ENCODE results near the gene PPP6C. TPM values are rescaled to one million over a fixed set of nuclear protein-coding genes. Genes with fewer than 3 reads are reported as not detected.
A peak's percentile ranks its signal among the peaks of the same experiment; 100 is the strongest.

PPP6C gene
- total and polyA plus RNA-seq, 2 donors (not counting 1 experiment from before 2014, with no cell fraction given): 12.7 to 47.9 TPM

GRCh38 chr9:125126019-125126746, 63.4 kb downstream of the PPP6C start:
- H3K9me3 ChIP-seq (ENCODE audit: control insufficient read depth, insufficient read depth, low read depth, low read length): no peaks in the 10 kb centered on the region
- H3K4me2 ChIP-seq (ENCODE audit: extremely low read depth, insufficient read depth, low read length): peak overlapping the region; percentile 82
- H3K27me3 ChIP-seq (ENCODE audit: control insufficient read depth, insufficient read depth, low read length): no peaks in the 10 kb centered on the region
- H3K4me3 ChIP-seq (replicated peaks in 1 of 4; ENCODE audit: control extremely low read depth in 1 of 4, insufficient read depth in 1 of 4, low read depth in 3 of 4, low read length in 4 of 4): peak overlapping the region in 1 of 4 experiments; percentile 36
- H3K4me1 ChIP-seq (ENCODE audit: control insufficient read depth, extremely low read depth, insufficient read depth, low read length): peaks cover 2% of the 10 kb centered on the region
- H4K20me1 ChIP-seq (ENCODE audit: control insufficient read depth, extremely low read depth, insufficient read depth, low read length): no peaks in the 10 kb centered on the region
- no peak overlapping the region for H3K9ac ChIP-seq (ENCODE audit: insufficient read depth, low read length)
- no peaks in the 10 kb centered on the region for H3K36me3 ChIP-seq (ENCODE audit: control insufficient read depth, insufficient read depth, low read length)
- peak; percentile 99 to 100 for DNase-seq (ENCODE audit: low read depth in 2 of 2)
- peaks cover 2% of the 10 kb centered on the region for H3K79me2 ChIP-seq (ENCODE audit: control insufficient read depth, insufficient read depth, low read length)
- H3K27ac ChIP-seq (ENCODE audit: insufficient read depth, low read length): peak overlapping the region; percentile 66
- TF ChIP-seq EZH2 (IDR thresholded peaks at IDR 0.05; ENCODE audit: low read length, missing control alignments): no peak
- TF ChIP-seq, protein P1, sequence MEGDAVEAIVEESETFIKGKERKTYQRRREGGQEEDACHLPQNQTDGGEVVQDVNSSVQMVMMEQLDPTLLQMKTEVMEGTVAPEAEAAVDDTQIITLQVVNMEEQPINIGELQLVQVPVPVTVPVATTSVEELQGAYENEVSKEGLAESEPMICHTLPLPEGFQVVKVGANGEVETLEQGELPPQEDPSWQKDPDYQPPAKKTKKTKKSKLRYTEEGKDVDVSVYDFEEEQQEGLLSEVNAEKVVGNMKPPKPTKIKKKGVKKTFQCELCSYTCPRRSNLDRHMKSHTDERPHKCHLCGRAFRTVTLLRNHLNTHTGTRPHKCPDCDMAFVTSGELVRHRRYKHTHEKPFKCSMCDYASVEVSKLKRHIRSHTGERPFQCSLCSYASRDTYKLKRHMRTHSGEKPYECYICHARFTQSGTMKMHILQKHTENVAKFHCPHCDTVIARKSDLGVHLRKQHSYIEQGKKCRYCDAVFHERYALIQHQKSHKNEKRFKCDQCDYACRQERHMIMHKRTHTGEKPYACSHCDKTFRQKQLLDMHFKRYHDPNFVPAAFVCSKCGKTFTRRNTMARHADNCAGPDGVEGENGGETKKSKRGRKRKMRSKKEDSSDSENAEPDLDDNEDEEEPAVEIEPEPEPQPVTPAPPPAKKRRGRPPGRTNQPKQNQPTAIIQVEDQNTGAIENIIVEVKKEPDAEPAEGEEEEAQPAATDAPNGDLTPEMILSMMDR (conservative IDR thresholded peaks at IDR 0.05 in 1 of 2, IDR thresholded peaks at IDR 0.05 in 1 of 2; ENCODE audit: low read depth in 1 of 2, low read length in 2 of 2): no peak
- H2AFZ ChIP-seq (ENCODE audit: low read length): peak overlapping the region; percentile 45

GRCh38 chr9:125125523-125125922, 64.1 kb downstream of the PPP6C start:
- peak in 1 of 2 donors; percentile 42 for DNase-seq (ENCODE audit: low read depth in 2 of 2)
- no peak overlapping the region for H2AFZ ChIP-seq (ENCODE audit: low read length)

DNA sequence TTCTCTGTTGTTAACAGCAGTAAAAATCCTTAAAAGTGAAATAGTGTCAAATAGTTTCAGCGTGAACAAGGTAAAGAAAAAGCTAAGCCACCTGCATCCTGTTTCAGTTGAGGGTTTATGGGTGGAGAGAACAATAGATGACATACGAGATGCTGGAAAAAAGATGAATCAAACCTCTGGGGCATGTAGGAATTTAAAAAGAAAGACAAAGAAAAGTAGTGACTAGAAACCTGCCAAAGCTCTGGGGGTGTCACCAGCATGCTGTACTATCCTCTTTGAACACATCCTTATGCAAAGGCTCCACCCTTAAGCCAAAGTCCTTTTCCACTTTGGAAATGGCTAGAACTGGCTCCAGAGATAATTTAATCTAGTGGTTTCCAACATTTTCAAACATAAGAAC, 68.5 kb downstream of the PPP6C start:
- TF ChIP-seq, protein P1 (conservative IDR thresholded peaks at IDR 0.05 in 1 of 2, IDR thresholded peaks at IDR 0.05 in 1 of 2; ENCODE audit: low read depth in 1 of 2, low read length in 2 of 2): no peak
- TF ChIP-seq EZH2 (IDR thresholded peaks at IDR 0.05; ENCODE audit: low read length, missing control alignments): no peak
- Histone ChIP-seq H3K4me3 (replicated peaks in 1 of 4; ENCODE audit: control extremely low read depth in 1 of 4, insufficient read depth in 1 of 4, low read depth in 3 of 4, low read length in 4 of 4) (no peak overlapping the region), H2AFZ (ENCODE audit: low read length) (no peak overlapping the region), H3K4me2 (ENCODE audit: extremely low read depth, insufficient read depth, low read length) (no peak overlapping the region), H3K9me3 (ENCODE audit: control insufficient read depth, insufficient read depth, low read depth, low read length) (no peaks in the 10 kb centered on the region), H3K27me3 (ENCODE audit: control insufficient read depth, insufficient read depth, low read length) (no peaks in the 10 kb centered on the region), H3K9ac (ENCODE audit: insufficient read depth, low read length) (no peak overlapping the region), H3K27ac (ENCODE audit: insufficient read depth, low read length) (no peak overlapping the region), H3K36me3 (ENCODE audit: control insufficient read depth, insufficient read depth, low read length) (no peaks in the 10 kb centered on the region), H3K4me1 (ENCODE audit: control insufficient read depth, extremely low read depth, insufficient read depth, low read length) (peaks cover 7% of the 10 kb centered on the region), H3K79me2 (ENCODE audit: control insufficient read depth, insufficient read depth, low read length) (peaks cover 2% of the 10 kb centered on the region), H4K20me1 (ENCODE audit: control insufficient read depth, extremely low read depth, insufficient read depth, low read length) (no peaks in the 10 kb centered on the region)
- DNase-seq (ENCODE audit: low read depth in 2 of 2): peak in 1 of 2 donors; percentile 49

More at GRCh38 chr9:125125523-125125922, 64.1 kb downstream of the PPP6C start:
- no peaks in the 10 kb centered on the region for H3K36me3 ChIP-seq (ENCODE audit: control insufficient read depth, insufficient read depth, low read length)
- H3K27me3 ChIP-seq (ENCODE audit: control insufficient read depth, insufficient read depth, low read length): no peaks in the 10 kb centered on the region
- no peak overlapping the region for H3K9ac ChIP-seq (ENCODE audit: insufficient read depth, low read length)
- H3K4me1 ChIP-seq (ENCODE audit: control insufficient read depth, extremely low read depth, insufficient read depth, low read length): peaks cover 2% of the 10 kb centered on the region
- peak overlapping the region in 1 of 4 experiments; percentile 36 for H3K4me3 ChIP-seq (replicated peaks in 1 of 4; ENCODE audit: control extremely low read depth in 1 of 4, insufficient read depth in 1 of 4, low read depth in 3 of 4, low read length in 4 of 4)
- TF ChIP-seq, protein P1 (conservative IDR thresholded peaks at IDR 0.05 in 1 of 2, IDR thresholded peaks at IDR 0.05 in 1 of 2; ENCODE audit: low read depth in 1 of 2, low read length in 2 of 2): no peak
- no peak for TF ChIP-seq EZH2 (IDR thresholded peaks at IDR 0.05; ENCODE audit: low read length, missing control alignments)
- no peaks in the 10 kb centered on the region for H4K20me1 ChIP-seq (ENCODE audit: control insufficient read depth, extremely low read depth, insufficient read depth, low read length)
- peak overlapping the region; percentile 82 for H3K4me2 ChIP-seq (ENCODE audit: extremely low read depth, insufficient read depth, low read length)
- H3K27ac ChIP-seq (ENCODE audit: insufficient read depth, low read length): peak overlapping the region; percentile 36
- no peaks in the 10 kb centered on the region for H3K9me3 ChIP-seq (ENCODE audit: control insufficient read depth, insufficient read depth, low read depth, low read length)
- H3K79me2 ChIP-seq (ENCODE audit: control insufficient read depth, insufficient read depth, low read length): peaks cover 2% of the 10 kb centered on the region
